ENCODE data around the gene KIRREL3.

DNA sequence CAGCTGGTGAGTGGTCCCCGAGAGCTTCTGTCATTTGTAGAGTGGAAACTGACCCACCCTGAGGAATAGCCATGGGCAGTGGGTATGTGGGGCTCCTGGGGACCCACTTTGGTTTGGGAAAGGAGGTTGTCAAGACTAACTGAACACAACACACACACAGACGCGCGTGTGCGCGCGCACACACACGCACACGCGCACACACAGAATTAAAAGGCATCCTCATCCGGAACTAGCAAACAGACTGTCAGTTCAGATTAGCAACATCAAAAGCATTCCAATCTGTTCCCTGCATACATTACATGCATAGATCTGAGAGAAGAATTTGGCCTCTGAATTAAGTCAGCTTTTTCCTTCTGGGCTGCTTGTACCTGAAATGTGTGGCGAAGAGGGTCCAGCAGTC, 360.4 kb downstream of the KIRREL3 start:
- TF ChIP-seq, protein P1, sequence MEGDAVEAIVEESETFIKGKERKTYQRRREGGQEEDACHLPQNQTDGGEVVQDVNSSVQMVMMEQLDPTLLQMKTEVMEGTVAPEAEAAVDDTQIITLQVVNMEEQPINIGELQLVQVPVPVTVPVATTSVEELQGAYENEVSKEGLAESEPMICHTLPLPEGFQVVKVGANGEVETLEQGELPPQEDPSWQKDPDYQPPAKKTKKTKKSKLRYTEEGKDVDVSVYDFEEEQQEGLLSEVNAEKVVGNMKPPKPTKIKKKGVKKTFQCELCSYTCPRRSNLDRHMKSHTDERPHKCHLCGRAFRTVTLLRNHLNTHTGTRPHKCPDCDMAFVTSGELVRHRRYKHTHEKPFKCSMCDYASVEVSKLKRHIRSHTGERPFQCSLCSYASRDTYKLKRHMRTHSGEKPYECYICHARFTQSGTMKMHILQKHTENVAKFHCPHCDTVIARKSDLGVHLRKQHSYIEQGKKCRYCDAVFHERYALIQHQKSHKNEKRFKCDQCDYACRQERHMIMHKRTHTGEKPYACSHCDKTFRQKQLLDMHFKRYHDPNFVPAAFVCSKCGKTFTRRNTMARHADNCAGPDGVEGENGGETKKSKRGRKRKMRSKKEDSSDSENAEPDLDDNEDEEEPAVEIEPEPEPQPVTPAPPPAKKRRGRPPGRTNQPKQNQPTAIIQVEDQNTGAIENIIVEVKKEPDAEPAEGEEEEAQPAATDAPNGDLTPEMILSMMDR (IDR thresholded peaks at IDR 0.05) = no peak
- no peak for TF ChIP-seq EHMT2 (IDR thresholded peaks at IDR 0.05; ENCODE audit: low read depth)

Data from A549 (cell line).